ENCODE data around the gene ADAMTS17. TPM values are rescaled to one million over a fixed set of nuclear protein-coding genes. Genes with fewer than 3 reads are reported as not detected.

Gene ADAMTS17
- total RNA-seq, 6 experiments from 2014 or later: 14.6 to 34.7 (median 24.2) TPM

DNA sequence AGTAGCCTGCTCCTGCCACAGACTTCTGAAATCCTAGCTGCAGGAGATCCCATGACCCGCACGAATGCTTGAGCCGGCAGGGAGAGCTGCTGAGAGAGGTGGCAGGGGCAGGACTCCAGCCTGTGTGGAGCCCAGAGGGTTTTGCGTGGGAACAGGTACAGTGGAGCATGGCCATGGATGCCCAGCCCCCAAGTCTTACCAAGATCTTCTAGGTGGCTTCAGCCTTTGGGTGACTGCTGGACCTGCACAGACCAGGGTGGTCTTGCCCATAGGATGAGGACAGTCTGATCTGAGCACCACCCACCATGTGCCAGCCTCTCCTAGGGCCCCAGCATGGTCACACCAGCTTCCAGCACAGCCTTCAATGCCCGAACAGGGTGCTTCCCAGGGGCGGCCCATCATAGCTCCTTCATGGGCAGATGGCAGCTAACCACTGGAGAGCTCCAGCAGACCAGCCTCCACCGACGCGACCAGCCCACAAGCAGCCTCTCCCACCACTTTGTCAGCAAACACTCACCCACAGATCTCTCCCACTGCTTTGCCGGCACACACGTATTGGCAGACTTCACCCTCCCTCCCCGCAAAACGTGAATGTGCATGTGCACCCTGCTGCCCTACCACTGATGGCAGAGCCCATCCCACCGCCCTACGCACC is 56.0 kb downstream of the ADAMTS17 start:
- Histone ChIP-seq H3K9me3 (no peaks in the 10 kb centered on the region), H3K4me1 (peaks cover 0 to 19% (median 8%) of the 10 kb centered on the region in 4 donors), H3K36me3 (no peaks in the 10 kb centered on the region), H3K27ac (no peak overlapping the region), H3K4me3 (no peak overlapping the region), H3K27me3 (no peaks in the 10 kb centered on the region)
- no peak for DNase-seq
- intact Hi-C loops (cut with DNase I): no loop called here
- ATAC-seq: no peak
- 85% methylated on average over 6 of the region's 15 CpGs for WGBS (ENCODE audit: insufficient coverage, low coverage, low lambda C conversion rate, missing lambda C conversion rate)
- TF ChIP-seq, protein P1, sequence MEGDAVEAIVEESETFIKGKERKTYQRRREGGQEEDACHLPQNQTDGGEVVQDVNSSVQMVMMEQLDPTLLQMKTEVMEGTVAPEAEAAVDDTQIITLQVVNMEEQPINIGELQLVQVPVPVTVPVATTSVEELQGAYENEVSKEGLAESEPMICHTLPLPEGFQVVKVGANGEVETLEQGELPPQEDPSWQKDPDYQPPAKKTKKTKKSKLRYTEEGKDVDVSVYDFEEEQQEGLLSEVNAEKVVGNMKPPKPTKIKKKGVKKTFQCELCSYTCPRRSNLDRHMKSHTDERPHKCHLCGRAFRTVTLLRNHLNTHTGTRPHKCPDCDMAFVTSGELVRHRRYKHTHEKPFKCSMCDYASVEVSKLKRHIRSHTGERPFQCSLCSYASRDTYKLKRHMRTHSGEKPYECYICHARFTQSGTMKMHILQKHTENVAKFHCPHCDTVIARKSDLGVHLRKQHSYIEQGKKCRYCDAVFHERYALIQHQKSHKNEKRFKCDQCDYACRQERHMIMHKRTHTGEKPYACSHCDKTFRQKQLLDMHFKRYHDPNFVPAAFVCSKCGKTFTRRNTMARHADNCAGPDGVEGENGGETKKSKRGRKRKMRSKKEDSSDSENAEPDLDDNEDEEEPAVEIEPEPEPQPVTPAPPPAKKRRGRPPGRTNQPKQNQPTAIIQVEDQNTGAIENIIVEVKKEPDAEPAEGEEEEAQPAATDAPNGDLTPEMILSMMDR (IDR thresholded peaks at IDR 0.05): no peak
- TF ChIP-seq POLR2A (IDR thresholded peaks at IDR 0.05): no peak

DNA sequence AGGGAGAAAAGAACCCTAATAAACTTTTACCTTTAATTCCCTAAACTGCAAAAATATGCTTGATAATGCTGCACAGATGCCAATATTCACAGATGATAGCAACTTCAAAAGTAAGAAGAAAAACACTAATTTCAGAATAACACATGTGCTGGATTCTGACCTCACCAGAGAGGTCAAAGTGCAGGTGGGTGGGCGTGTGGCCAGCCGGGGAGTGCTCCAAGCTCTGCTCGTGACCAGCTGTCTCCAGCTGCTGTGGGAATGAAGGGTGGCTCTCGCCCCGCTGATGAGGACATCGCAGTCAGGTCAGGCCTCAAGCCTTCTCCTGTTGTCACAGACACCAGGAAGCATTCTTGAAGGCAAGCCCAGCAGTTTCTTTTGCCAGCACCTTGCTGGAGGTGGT is 57.1 kb downstream of the ADAMTS17 start:
- Histone ChIP-seq H3K36me3 (no peaks in the 10 kb centered on the region), H3K27me3 (no peaks in the 10 kb centered on the region), H3K27ac (peak overlapping the region in 2 of 3 donors; percentile 36 to 41), H3K4me3 (no peak overlapping the region), H3K9me3 (no peaks in the 10 kb centered on the region), H3K4me1 (peaks cover 0 to 19% (median 8%) of the 10 kb centered on the region in 4 donors)
- intact Hi-C loops (cut with DNase I): no loop called here
- ATAC-seq (peak; percentile 93 to 98 (median 96)), DNase-seq (peak; percentile 84 to 93 (median 91))
- WGBS (ENCODE audit: insufficient coverage, low coverage, low lambda C conversion rate, missing lambda C conversion rate): 14% methylated on average over 3 of the region's 6 CpGs
- TF ChIP-seq, protein P1 (IDR thresholded peaks at IDR 0.05): no peak
- no peak for TF ChIP-seq POLR2A (IDR thresholded peaks at IDR 0.05)

DNA sequence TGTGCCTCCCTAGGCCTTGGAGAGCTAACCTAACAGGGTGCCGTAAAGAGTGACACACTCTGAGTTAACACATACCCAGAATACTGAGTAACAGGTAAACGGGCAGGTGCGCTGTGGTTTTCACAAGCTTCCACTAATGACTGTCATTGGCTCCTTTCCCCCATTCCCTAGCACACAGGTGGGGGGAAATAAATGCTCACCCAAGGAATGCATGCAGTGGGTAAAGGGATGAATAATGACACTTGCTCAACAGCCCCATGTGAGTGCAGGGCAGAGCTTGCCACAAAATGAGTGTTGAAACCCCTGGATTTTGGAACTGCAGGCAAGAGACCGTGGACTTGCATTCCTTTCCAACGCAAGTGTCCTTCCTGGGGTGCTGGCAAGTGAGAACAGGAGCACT is 57.6 kb downstream of the ADAMTS17 start:
- intact Hi-C loops (cut with DNase I): no loop called here

DNA sequence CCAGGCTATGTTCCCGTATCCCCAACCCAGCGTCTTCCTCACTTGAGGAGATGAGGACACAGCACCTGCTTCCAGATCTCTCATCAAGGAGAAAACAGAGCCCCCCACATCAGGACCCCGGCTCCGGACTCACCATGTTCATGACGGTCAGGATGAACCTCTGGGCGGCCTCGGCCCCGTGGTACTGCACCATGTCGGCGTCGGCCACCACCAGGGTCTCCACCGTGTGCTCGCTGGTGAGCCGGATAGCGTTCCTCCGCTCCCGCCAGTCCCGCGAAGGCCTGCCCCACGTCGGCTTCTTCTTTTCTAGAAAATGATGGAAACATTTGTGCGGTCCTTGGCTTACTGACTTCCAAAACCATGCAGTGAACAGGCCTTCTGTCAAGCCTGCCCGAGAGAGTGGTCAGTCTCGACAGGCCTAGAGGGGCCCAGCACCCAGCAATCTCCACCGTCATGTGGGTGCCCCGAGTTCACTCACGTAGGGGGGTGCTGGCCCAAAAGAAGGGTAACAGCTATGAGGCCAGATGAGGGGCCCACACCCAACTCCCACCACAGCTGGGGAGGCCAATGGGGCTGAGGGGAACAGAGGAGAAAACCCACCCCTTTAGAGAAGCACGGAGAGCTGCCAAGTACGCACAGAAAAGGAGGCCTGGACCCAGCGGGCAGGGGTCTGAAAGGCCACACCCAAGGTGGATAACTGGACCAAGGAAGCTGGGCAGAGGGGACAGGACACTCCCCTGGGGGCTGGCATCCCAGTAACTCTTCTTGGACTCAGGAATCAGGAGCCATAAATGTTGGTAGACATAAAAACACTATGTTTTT is 60.5 kb downstream of the ADAMTS17 start:
- no peaks in the 10 kb centered on the region for H3K27me3 ChIP-seq
- no peak overlapping the region for H3K4me3 ChIP-seq
- H3K4me1 ChIP-seq: peaks cover 0 to 19% (median 8%) of the 10 kb centered on the region in 4 donors
- no peak for ATAC-seq
- DNase-seq: no peak
- intact Hi-C loops (cut with DNase I): no loop called here
- WGBS (ENCODE audit: insufficient coverage, low coverage, low lambda C conversion rate, missing lambda C conversion rate): 79% methylated on average over 9 of the region's 30 CpGs
- H3K9me3 ChIP-seq: no peaks in the 10 kb centered on the region
- no peaks in the 10 kb centered on the region for H3K36me3 ChIP-seq
- no peak overlapping the region for H3K27ac ChIP-seq
- TF ChIP-seq POLR2A (IDR thresholded peaks at IDR 0.05): no peak
- TF ChIP-seq, protein P1 (IDR thresholded peaks at IDR 0.05): no peak

More for the DNA sequence above, 57.6 kb downstream of the ADAMTS17 start:
- no peak overlapping the region for H3K4me3 ChIP-seq
- H3K27me3 ChIP-seq: no peaks in the 10 kb centered on the region
- DNase-seq (peak in 1 of 3 donors; percentile 54), ATAC-seq (peak; percentile 47 to 67 (median 52))
- TF ChIP-seq, protein P1 (IDR thresholded peaks at IDR 0.05): no peak
- TF ChIP-seq POLR2A (IDR thresholded peaks at IDR 0.05): no peak
- H3K36me3 ChIP-seq: no peaks in the 10 kb centered on the region
- 50% methylated on average over 4 of the region's 5 CpGs for WGBS (ENCODE audit: insufficient coverage, low coverage, low lambda C conversion rate, missing lambda C conversion rate)
- no peaks in the 10 kb centered on the region for H3K9me3 ChIP-seq
- H3K4me1 ChIP-seq: peaks cover 0 to 19% (median 8%) of the 10 kb centered on the region in 4 donors
- H3K27ac ChIP-seq: peak overlapping the region in 2 of 3 donors; percentile 36 to 41

Data from right lobe of liver (tissue), 6 donors.